Measurements from ENCODE around the gene LY6G5B.

- TF ChIP-seq CTCF (IDR thresholded peaks at IDR 0.05) = peak in 1 of 6 experiments; percentile 12
- peak in 3 of 4 donors; percentile 68 to 87 (median 73) for TF ChIP-seq POLR2A (IDR thresholded peaks at IDR 0.05)
Observed at GRCh38 chr6:31665501-31666336, 4.1 kb upstream of the LY6G5B start, which contains the start of gene CSNK2B.
